Activated CD8-positive, alpha-beta T cell treated with anti-CD3 and anti-CD28 coated beads for 36 hours (primary cell): ENCODE results near the gene MIS18A. TPM values are rescaled to one million over a fixed set of nuclear protein-coding genes. Genes with fewer than 3 reads are reported as not detected.

Experiments
- ATAC-seq: fragments of 200-7000 bp; cut with Tn5 transposase; one replicate; pipeline ENCODE4 v1.10.0; 2021; ENCODE audit warnings: mild to moderate bottlenecking, moderate library complexity
- CTCF ChIA-PET: fragments of 350-600 bp; sonication (Branson Sonifier 250); formaldehyde crosslinking; loops from one replicate; lab custom pipeline; 2021; ENCODE audit warnings: antibody characterized with exemption; lab: Charles Lee
- POLR2A ChIA-PET: fragments of 350-600 bp; sonication (Branson Sonifier 250); formaldehyde crosslinking; loops from one replicate; lab custom pipeline; 2021; ENCODE audit warnings: antibody characterized with exemption; lab: Charles Lee
- DNase-seq: peaks from one replicate; pipeline ENCODE4 v3.0.0-alpha.2; 2020
- H3K27ac Mint-ChIP-seq: one replicate; pipeline ENCODE4 v1.8.0; 2021; ENCODE audit warnings: mild to moderate bottlenecking, mixed read lengths
- H3K27me3 Mint-ChIP-seq: one replicate; pipeline ENCODE4 v1.8.0; 2021; ENCODE audit warnings: mixed read lengths
- H3K36me3 Mint-ChIP-seq: one replicate; pipeline ENCODE4 v1.8.0; 2021; ENCODE audit warnings: low read depth, mixed read lengths
- H3K4me1 Mint-ChIP-seq: one replicate; pipeline ENCODE4 v1.8.0; 2021; ENCODE audit warnings: low read depth, mixed read lengths
- H3K4me3 Mint-ChIP-seq: one replicate; pipeline ENCODE4 v1.8.0; 2021; ENCODE audit warnings: mild to moderate bottlenecking, moderate library complexity, mixed read lengths
- H3K9me3 Mint-ChIP-seq: one replicate; pipeline ENCODE4 v1.8.0; 2021; ENCODE audit warnings: mixed read lengths
- intact Hi-C: fragments of 100-400 bp; cut with micrococcal nuclease; formaldehyde crosslinking; loops from one replicate; pipeline ENCODE4 v1.10.0; 2022
- total RNA-seq, 2 experiments: library from RNA; stranded (reverse); gene quantifications; one replicate each; pipeline ENCODE4 v1.2.3, GENCODE V29; 2021
- TF ChIP-seq, protein P1 (sequence below): fragments of 200-600 bp; IDR thresholded peaks from one replicate; pipeline ENCODE4 v1.8.0; 2022; ENCODE audit warnings: antibody characterized with exemption, mild to moderate bottlenecking

The MIS18A gene
- total RNA-seq, 2 experiments from 2014 or later = 34.6 to 35.1 TPM

DNA sequence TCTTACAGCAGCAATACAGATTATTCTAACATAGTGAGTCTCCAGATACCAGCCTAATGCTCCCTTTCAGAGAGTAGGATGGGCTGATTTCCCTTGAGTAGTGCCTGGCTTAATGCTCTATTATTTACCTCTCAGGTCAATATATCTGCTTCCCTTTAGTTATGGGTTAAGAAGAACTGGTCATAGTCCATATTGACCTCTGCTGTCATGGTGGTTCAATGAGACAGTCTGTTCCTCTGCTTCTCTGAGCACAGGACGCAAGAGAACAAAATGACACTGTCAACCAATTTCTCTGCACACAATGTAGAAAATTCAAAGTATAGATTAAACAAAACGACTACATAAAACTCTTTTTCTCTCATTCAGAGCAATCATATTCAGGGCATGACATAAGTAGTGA is 22.7 kb upstream of the MIS18A start:
- no peak for ATAC-seq
- no peak overlapping the region for H3K4me3 Mint-ChIP-seq
- ChIA-PET CTCF (no interaction called here), POLR2A (no interaction called here)
- no peaks in the 10 kb centered on the region for H3K27me3 Mint-ChIP-seq
- no peak overlapping the region for H3K27ac Mint-ChIP-seq
- TF ChIP-seq, protein P1, sequence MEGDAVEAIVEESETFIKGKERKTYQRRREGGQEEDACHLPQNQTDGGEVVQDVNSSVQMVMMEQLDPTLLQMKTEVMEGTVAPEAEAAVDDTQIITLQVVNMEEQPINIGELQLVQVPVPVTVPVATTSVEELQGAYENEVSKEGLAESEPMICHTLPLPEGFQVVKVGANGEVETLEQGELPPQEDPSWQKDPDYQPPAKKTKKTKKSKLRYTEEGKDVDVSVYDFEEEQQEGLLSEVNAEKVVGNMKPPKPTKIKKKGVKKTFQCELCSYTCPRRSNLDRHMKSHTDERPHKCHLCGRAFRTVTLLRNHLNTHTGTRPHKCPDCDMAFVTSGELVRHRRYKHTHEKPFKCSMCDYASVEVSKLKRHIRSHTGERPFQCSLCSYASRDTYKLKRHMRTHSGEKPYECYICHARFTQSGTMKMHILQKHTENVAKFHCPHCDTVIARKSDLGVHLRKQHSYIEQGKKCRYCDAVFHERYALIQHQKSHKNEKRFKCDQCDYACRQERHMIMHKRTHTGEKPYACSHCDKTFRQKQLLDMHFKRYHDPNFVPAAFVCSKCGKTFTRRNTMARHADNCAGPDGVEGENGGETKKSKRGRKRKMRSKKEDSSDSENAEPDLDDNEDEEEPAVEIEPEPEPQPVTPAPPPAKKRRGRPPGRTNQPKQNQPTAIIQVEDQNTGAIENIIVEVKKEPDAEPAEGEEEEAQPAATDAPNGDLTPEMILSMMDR = no peak
- intact Hi-C loops = no loop called here
- H3K36me3 Mint-ChIP-seq = peaks cover 18% of the 10 kb centered on the region
- no peaks in the 10 kb centered on the region for H3K9me3 Mint-ChIP-seq
- DNase-seq = no peak
- no peaks in the 10 kb centered on the region for H3K4me1 Mint-ChIP-seq

DNA sequence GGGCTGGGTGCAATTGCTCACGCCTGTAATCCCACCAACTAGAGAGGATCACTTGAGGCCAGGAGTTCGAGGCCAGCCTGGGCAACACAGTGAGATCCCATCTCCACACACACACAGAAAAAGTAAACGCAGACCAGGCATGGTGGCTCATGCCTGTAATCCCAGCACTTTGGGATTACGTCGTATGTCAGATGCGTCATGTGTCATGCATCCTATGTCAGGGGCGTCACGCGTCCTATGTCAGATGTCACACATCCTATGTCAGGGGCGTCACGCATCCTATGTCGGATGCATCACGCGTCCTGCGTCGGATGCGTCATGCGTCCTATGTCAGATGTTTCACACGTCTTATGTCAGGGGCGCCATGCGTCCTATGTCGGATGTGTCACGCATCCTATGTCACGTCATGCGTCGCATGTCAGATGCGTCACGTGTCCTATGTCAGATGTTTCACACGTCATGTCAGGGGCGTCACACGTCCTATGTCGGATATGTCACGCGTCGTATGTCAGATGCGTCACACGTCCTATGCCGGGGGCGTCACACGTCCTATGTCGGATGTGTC is 21.4 kb upstream of the MIS18A start:
- ChIA-PET CTCF (no interaction called here), POLR2A (no interaction called here)
- Mint-ChIP-seq H3K4me1 (no peaks in the 10 kb centered on the region), H3K9me3 (no peaks in the 10 kb centered on the region), H3K27me3 (no peaks in the 10 kb centered on the region), H3K27ac (no peak overlapping the region), H3K36me3 (peaks cover 17% of the 10 kb centered on the region), H3K4me3 (no peak overlapping the region)
- ATAC-seq (no peak), DNase-seq (no peak)
- intact Hi-C loops = no loop called here
- TF ChIP-seq, protein P1 = no peak

- DNase-seq = no peak
- Mint-ChIP-seq H3K27ac (no peak overlapping the region), H3K4me3 (no peak overlapping the region), H3K27me3 (no peaks in the 10 kb centered on the region), H3K36me3 (peaks cover 15% of the 10 kb centered on the region), H3K4me1 (no peaks in the 10 kb centered on the region), H3K9me3 (no peaks in the 10 kb centered on the region)
- ChIA-PET CTCF (no interaction called here), POLR2A (no interaction called here)
- intact Hi-C loops = no loop called here
- TF ChIP-seq, protein P1 = no peak
- ATAC-seq = no peak
Observed at GRCh38 chr21:32299695-32300094, 20.8 kb upstream of the MIS18A start.

DNA sequence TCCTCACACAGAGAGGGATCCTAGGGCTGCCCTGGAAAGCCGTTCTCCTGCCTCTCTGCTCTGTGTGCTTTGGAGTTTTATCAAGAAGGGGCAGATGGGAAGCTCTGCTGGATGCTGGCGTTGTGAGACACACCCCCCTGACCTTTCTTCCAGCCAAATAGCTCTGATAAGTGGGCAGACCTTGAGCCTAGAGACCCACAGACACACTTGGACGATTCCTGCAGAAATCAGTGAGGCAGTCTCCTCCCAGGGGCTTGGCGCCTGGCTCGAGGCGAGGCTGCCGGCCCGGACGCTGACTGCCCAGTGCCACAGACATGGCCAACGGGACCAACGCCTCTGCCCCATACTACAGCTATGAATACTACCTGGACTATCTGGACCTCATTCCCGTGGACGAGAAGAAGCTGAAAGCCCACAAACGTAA is 19.8 kb upstream of the MIS18A start, which contains the start of gene MRAP:
Gene MRAP (plus strand): TSS at position 198 of the 424 bp plus-strand sequence. CDS start 117 bp downstream, at position 315.
- Mint-ChIP-seq H3K27me3 (no peaks in the 10 kb centered on the region), H3K36me3 (peaks cover 15% of the 10 kb centered on the region), H3K4me1 (no peaks in the 10 kb centered on the region), H3K27ac (no peak within 1 kb of the TSS), H3K9me3 (no peaks in the 10 kb centered on the region), H3K4me3 (no peak within 1 kb of the TSS)
- CTCF ChIA-PET = no interaction called here
- POLR2A ChIA-PET = interaction anchor here (1.0 kb wide), 1 partner anchor 19 kb away, joined by 3 read pairs; no protein-coding TSS in a partner anchor
- DNase-seq (no peak), ATAC-seq (no peak)
- intact Hi-C loops = no loop called here
- TF ChIP-seq, protein P1 = no peak

- no peaks in the 10 kb centered on the region for H3K4me1 Mint-ChIP-seq
- POLR2A ChIA-PET = interaction anchor here (1.0 kb wide), 1 partner anchor 19 kb away, joined by 3 read pairs; no protein-coding TSS in a partner anchor
- no peaks in the 10 kb centered on the region for H3K9me3 Mint-ChIP-seq
- H3K27ac Mint-ChIP-seq = no peak overlapping the region
- H3K27me3 Mint-ChIP-seq = no peaks in the 10 kb centered on the region
- CTCF ChIA-PET = no interaction called here
- no peak overlapping the region for H3K4me3 Mint-ChIP-seq
- TF ChIP-seq, protein P1 = no peak
- H3K36me3 Mint-ChIP-seq = peaks cover 15% of the 10 kb centered on the region
- no peak for DNase-seq
- ATAC-seq = no peak
- intact Hi-C loops = no loop called here
Observed at GRCh38 chr21:32298148-32298559, 19.3 kb upstream of the MIS18A start.
